Colonic mucosa (tissue), 4 donors: ENCODE data around the gene SLC27A5. TPM values are rescaled to one million over a fixed set of nuclear protein-coding genes. Genes with fewer than 3 reads are reported as not detected.

Experiments used
- DNase-seq: peaks from one replicate; pipeline ENCODE4 v3.0.0-alpha.2; 2020
- H3K27ac ChIP-seq: fragments of 200-600 bp; one replicate; pipeline ENCODE4 v1.8.0; 2021
- H3K27me3 ChIP-seq: fragments of 200-600 bp; one replicate; pipeline ENCODE4 v1.8.0; 2021
- H3K36me3 ChIP-seq: fragments of 200-600 bp; one replicate; pipeline ENCODE4 v1.8.0; 2021
- H3K4me1 ChIP-seq: fragments of 200-600 bp; one replicate; pipeline ENCODE4 v1.8.0; 2021; ENCODE audit warnings: mild to moderate bottlenecking
- H3K4me3 ChIP-seq: fragments of 200-600 bp; one replicate; pipeline ENCODE4 v1.8.0; 2021
- H3K9ac ChIP-seq, 2 donors: one replicate each; pipeline ENCODE4 v1.7.0; 2013; ENCODE audit warnings: control low read depth in 2 of 2, low read depth in 2 of 2, low read length in 2 of 2
- H3K9me3 ChIP-seq: fragments of 200-600 bp; one replicate; pipeline ENCODE4 v1.8.0; 2021
- intact Hi-C: fragments of 100-400 bp; cut with DNase I; formaldehyde crosslinking; loops from one replicate; pipeline ENCODE4 v1.14.1; 2022
- total RNA-seq, 2 donors: library from RNA; stranded (reverse); fragmentation: NEBNext Ultra II Directional in 1 of 2; extraction: Animal tissue kit (Norgen Biotek cat#: 25700) in 1 of 2; gene quantifications; one replicate each; pipeline ENCODE4 v1.2.1, GENCODE V29; 2021
- TF ChIP-seq, protein P1 (sequence below): fragments of 200-600 bp; IDR thresholded peaks from one replicate; pipeline ENCODE4 v1.8.0; 2022; ENCODE audit warnings: antibody characterized with exemption, mild to moderate bottlenecking
- donor health status: healthy.
- donor health status: DM: no; HTN: no; CAD: no.
- donor health status: DM: no; HTN: no; CAD: no.

Gene SLC27A5
- total RNA-seq, 2 donors from 2014 or later, result 3.7 to 8.7 TPM

DNA sequence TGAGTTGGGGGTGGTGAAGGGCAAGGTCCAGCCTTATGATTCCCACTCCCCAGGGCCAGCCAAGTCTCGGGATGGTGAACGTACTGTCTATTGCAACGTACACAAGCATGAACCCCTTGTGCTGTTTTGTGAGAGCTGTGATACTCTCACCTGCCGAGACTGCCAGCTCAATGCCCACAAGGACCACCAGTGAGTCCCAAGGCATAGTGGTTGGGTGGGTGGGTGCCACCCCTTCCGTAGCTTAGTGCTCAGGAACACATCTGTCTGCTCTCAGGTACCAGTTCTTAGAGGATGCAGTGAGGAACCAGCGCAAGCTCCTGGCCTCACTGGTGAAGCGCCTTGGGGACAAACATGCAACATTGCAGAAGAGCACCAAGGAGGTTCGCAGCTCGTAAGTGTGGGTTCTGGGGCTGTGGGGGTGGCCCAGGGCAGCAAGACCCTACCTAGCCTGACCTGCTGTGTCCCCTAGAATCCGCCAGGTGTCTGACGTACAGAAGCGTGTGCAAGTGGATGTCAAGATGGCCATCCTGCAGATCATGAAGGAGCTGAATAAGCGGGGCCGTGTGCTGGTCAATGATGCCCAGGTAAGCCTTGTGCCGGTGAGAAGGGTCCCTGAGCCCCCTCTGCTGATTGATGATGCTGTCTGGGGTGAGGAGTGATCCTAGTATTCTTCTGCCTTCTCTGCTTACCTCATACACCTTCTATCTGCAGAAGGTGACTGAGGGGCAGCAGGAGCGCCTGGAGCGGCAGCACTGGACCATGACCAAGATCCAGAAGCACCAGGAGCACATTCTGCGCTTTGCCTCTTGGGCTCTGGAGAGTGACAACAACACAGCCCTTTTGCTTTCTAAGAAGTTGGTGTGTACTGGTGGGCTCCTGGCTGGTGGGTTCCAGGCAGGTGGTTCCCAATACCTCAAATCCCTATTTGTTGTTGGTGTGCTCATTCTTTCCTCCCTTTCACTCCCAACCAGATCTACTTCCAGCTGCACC is 35.8 kb upstream of the SLC27A5 start:
- no peaks in the 10 kb centered on the region for H3K9me3 ChIP-seq
- H3K9ac ChIP-seq, result no peak overlapping the region
- no peak overlapping the region for H3K27ac ChIP-seq
- intact Hi-C loops, result no loop called here
- DNase-seq, result no peak
- peaks cover 31% of the 10 kb centered on the region for H3K36me3 ChIP-seq
- H3K4me3 ChIP-seq, result no peak overlapping the region
- TF ChIP-seq, protein P1, sequence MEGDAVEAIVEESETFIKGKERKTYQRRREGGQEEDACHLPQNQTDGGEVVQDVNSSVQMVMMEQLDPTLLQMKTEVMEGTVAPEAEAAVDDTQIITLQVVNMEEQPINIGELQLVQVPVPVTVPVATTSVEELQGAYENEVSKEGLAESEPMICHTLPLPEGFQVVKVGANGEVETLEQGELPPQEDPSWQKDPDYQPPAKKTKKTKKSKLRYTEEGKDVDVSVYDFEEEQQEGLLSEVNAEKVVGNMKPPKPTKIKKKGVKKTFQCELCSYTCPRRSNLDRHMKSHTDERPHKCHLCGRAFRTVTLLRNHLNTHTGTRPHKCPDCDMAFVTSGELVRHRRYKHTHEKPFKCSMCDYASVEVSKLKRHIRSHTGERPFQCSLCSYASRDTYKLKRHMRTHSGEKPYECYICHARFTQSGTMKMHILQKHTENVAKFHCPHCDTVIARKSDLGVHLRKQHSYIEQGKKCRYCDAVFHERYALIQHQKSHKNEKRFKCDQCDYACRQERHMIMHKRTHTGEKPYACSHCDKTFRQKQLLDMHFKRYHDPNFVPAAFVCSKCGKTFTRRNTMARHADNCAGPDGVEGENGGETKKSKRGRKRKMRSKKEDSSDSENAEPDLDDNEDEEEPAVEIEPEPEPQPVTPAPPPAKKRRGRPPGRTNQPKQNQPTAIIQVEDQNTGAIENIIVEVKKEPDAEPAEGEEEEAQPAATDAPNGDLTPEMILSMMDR, result no peak
- peaks cover 13% of the 10 kb centered on the region for H3K4me1 ChIP-seq
- no peaks in the 10 kb centered on the region for H3K27me3 ChIP-seq

DNA sequence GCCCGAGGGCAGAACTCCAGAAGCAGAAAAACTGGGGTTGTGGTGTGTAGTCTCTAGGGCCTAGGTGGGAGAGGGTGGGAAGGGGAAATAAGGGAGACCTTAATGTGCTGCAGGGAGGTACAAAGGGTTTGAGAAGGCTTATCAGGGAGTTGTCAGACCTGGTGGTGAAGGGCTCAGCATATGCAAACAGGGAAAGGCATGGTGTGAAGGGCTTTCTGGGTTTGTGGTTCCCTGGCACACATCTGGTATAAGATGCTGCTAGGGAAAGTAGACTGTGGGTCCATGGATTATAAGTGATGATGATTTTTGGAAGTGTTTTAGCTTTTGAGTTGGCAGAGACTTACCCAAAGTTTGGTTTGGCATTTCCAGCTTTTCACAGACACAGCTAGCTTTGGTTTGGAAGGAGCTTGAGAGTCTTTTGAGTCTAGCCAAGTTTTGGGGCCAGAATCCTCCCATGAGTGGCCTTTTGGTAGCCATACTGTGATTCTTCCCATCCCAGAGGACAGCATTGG is 34.3 kb upstream of the SLC27A5 start:
- peaks cover 13% of the 10 kb centered on the region for H3K4me1 ChIP-seq
- H3K4me3 ChIP-seq, result peak overlapping the region; percentile 90
- TF ChIP-seq, protein P1, result no peak
- H3K27me3 ChIP-seq, result no peaks in the 10 kb centered on the region
- H3K9me3 ChIP-seq, result no peaks in the 10 kb centered on the region
- H3K27ac ChIP-seq, result no peak overlapping the region
- intact Hi-C loops, result no loop called here
- H3K36me3 ChIP-seq, result peaks cover 31% of the 10 kb centered on the region
- no peak for DNase-seq
- peak overlapping the region; percentile 75 to 92 for H3K9ac ChIP-seq

DNA sequence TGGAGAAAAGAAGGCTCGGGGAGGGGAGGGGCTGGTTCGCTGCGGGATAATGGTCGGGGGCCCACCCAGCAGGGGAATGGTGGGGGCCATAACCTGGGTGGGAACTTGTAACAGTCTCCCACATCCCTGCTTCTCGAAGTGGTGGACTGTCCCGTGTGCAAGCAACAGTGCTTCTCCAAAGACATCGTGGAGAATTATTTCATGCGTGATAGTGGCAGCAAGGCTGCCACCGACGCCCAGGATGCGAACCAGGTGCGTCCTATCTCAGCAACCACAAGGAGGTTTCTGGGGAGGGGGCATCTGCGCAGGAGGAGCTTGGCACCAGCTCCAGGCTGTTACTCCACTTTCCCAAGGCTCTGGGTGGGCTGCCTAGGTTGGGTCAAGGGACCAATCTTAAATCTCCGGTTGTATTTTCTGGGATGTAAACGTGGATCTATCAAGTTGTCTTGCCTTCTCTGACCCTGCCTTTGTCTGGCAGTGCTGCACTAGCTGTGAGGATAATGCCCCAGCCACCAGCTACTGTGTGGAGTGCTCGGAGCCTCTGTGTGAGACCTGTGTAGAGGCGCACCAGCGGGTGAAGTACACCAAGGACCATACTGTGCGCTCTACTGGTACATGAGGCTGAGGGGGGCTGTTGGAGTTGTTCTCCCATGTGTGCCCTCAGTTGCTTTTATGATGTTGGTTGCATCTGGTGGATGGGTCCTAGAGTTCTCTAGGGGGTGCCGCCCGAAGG is 33.7 kb upstream of the SLC27A5 start:
- intact Hi-C loops, result no loop called here
- TF ChIP-seq, protein P1, result no peak
- Histone ChIP-seq H3K4me1 (peaks cover 13% of the 10 kb centered on the region), H3K9ac (peak overlapping the region; percentile 75 to 92), H3K27ac (no peak overlapping the region), H3K27me3 (no peaks in the 10 kb centered on the region), H3K4me3 (peak overlapping the region; percentile 90), H3K9me3 (no peaks in the 10 kb centered on the region), H3K36me3 (peaks cover 27% of the 10 kb centered on the region)
- no peak for DNase-seq

DNA sequence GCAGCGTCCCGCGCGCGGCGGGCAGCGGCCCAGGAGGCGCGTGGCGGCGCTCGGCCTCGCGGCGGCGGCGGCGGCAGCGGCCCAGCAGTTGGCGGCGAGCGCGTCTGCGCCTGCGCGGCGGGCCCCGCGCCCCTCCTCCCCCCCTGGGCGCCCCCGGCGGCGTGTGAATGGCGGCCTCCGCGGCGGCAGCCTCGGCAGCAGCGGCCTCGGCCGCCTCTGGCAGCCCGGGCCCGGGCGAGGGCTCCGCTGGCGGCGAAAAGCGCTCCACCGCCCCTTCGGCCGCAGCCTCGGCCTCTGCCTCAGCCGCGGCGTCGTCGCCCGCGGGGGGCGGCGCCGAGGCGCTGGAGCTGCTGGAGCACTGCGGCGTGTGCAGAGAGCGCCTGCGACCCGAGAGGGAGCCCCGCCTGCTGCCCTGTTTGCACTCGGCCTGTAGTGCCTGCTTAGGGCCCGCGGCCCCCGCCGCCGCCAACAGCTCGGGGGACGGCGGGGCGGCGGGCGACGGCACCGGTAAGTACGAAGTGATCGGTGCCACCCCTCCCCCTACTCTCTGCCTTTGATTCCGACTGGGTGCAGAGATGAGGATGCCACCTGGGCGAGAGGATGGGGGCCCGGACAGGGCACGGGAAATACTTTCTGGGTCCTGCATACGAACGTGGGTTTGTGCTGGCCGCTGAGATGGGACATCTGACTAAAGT is 32.9 kb upstream of the SLC27A5 start:
- Histone ChIP-seq H3K4me1 (peaks cover 13% of the 10 kb centered on the region), H3K9ac (peak overlapping the region; percentile 75 to 92), H3K4me3 (peak overlapping the region; percentile 90), H3K27ac (peak overlapping the region; percentile 88), H3K27me3 (no peaks in the 10 kb centered on the region), H3K9me3 (no peaks in the 10 kb centered on the region), H3K36me3 (peaks cover 22% of the 10 kb centered on the region)
- peak; percentile 58 for DNase-seq
- TF ChIP-seq, protein P1, result no peak
- intact Hi-C loops, result no loop called here
